Measurements from ENCODE around the gene MID2.
"Not testable (repeated sequence)": the region's sequence is repeated elsewhere in the genome, so short reads cannot be mapped to it uniquely, and the experiment has no call there.

The MID2 gene

GRCh38 chrX:107804427-107804826 lies 21.2 kb upstream of the MID2 start:
- H3K27ac ChIP-seq (ENCODE audit: poor library complexity, severe bottlenecking): no peak overlapping the region
- H3K4me1 ChIP-seq (ENCODE audit: insufficient read depth, poor library complexity, severe bottlenecking): no peaks in the 10 kb centered on the region
- H3K27me3 ChIP-seq (ENCODE audit: insufficient read depth, poor library complexity, severe bottlenecking): no peaks in the 10 kb centered on the region
- DNase-seq (ENCODE audit: low spot score): no peak
- H3K9me3 ChIP-seq (ENCODE audit: severe bottlenecking): no peaks in the 10 kb centered on the region
- no peak for ATAC-seq (ENCODE audit: low read depth)
- TF ChIP-seq, protein P1, sequence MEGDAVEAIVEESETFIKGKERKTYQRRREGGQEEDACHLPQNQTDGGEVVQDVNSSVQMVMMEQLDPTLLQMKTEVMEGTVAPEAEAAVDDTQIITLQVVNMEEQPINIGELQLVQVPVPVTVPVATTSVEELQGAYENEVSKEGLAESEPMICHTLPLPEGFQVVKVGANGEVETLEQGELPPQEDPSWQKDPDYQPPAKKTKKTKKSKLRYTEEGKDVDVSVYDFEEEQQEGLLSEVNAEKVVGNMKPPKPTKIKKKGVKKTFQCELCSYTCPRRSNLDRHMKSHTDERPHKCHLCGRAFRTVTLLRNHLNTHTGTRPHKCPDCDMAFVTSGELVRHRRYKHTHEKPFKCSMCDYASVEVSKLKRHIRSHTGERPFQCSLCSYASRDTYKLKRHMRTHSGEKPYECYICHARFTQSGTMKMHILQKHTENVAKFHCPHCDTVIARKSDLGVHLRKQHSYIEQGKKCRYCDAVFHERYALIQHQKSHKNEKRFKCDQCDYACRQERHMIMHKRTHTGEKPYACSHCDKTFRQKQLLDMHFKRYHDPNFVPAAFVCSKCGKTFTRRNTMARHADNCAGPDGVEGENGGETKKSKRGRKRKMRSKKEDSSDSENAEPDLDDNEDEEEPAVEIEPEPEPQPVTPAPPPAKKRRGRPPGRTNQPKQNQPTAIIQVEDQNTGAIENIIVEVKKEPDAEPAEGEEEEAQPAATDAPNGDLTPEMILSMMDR (IDR thresholded peaks at IDR 0.05; ENCODE audit: poor library complexity, severe bottlenecking): no peak
- H3K36me3 ChIP-seq (ENCODE audit: low read depth): no peaks in the 10 kb centered on the region
- H3K4me3 ChIP-seq (ENCODE audit: severe bottlenecking): no peak overlapping the region

DNA sequence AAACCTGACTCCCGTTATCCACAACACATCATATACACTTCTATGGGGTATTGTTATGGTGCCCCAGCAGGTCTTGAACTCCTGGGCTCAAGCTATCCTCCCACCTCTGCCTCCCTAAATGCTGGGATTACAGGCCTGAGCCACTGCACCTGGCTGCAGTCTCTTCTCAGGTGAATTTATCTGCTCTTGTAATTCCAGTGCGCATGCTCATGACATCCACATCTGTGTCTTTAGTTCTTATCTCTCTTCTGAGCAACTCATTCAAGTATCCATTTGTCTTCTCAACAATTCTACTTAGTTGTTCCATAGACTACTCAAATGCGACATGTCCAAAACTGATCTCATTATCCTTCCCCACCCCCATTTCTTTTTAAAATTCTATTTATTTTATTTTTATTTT lies 20.5 kb upstream of the MID2 start:
- H3K27me3 ChIP-seq (ENCODE audit: insufficient read depth, poor library complexity, severe bottlenecking): no peaks in the 10 kb centered on the region
- no peaks in the 10 kb centered on the region for H3K9me3 ChIP-seq (ENCODE audit: severe bottlenecking)
- H3K4me1 ChIP-seq (ENCODE audit: insufficient read depth, poor library complexity, severe bottlenecking): no peaks in the 10 kb centered on the region
- ATAC-seq (ENCODE audit: low read depth): no peak
- TF ChIP-seq, protein P1 (IDR thresholded peaks at IDR 0.05; ENCODE audit: poor library complexity, severe bottlenecking): no peak
- H3K4me3 ChIP-seq (ENCODE audit: severe bottlenecking): no peak overlapping the region
- DNase-seq (ENCODE audit: low spot score): no peak
- no peak overlapping the region for H3K27ac ChIP-seq (ENCODE audit: poor library complexity, severe bottlenecking)
- H3K36me3 ChIP-seq (ENCODE audit: low read depth): no peaks in the 10 kb centered on the region

DNA sequence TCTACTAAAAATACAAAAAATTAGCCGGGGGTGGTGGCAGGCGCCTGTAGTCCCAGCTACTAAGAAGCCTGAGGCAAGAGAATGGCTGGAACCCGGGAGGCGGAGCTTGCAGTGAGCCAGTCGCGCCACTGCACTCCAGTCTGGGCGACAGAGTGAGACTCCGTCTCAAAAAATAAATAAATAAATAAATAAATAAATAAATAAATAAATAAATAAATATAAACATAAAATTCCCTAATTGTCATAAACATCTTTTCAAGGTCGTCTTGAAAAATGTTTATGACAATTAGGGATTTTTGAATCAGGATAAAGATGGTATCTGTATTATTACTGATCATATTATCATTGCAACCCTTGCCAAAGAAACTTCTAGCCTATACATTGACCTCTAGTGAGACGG lies 15.6 kb upstream of the MID2 start:
- not testable (repeated sequence) for H3K27ac ChIP-seq (ENCODE audit: poor library complexity, severe bottlenecking); H3K27me3 ChIP-seq (ENCODE audit: insufficient read depth, poor library complexity, severe bottlenecking); DNase-seq (ENCODE audit: low spot score); H3K36me3 ChIP-seq (ENCODE audit: low read depth); ATAC-seq (ENCODE audit: low read depth); H3K9me3 ChIP-seq (ENCODE audit: severe bottlenecking); H3K4me3 ChIP-seq (ENCODE audit: severe bottlenecking); H3K4me1 ChIP-seq (ENCODE audit: insufficient read depth, poor library complexity, severe bottlenecking)

GRCh38 chrX:107818900-107819521 lies 6.7 kb upstream of the MID2 start:
- ATAC-seq (ENCODE audit: low read depth): no peak
- TF ChIP-seq, protein P1 (IDR thresholded peaks at IDR 0.05; ENCODE audit: poor library complexity, severe bottlenecking): no peak
- Histone ChIP-seq H3K4me3 (ENCODE audit: severe bottlenecking) (no peak overlapping the region), H3K27ac (ENCODE audit: poor library complexity, severe bottlenecking) (no peak overlapping the region), H3K27me3 (ENCODE audit: insufficient read depth, poor library complexity, severe bottlenecking) (no peaks in the 10 kb centered on the region), H3K9me3 (ENCODE audit: severe bottlenecking) (peaks cover 2% of the 10 kb centered on the region), H3K36me3 (ENCODE audit: low read depth) (no peaks in the 10 kb centered on the region), H3K4me1 (ENCODE audit: insufficient read depth, poor library complexity, severe bottlenecking) (no peaks in the 10 kb centered on the region)
- DNase-seq (ENCODE audit: low spot score): no peak

DNA sequence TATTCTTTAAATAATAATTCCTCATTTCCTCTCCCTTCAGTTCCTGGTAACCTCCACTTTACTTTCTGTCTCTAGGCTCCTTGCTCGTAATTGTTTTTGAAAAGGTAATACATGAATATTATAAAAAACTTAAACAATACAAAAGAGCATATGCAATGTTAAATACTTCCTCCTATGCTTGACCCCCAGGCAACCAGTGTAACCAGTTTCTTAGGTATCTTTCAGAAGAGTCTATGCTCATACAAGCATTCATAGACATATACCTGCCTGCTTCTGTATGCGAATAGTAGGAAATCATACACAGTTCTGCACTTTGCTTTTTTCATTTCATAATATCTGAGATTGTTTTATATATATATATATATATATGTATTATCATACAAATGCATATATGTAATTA lies 2.6 kb upstream of the MID2 start:
- Histone ChIP-seq H3K4me3 (ENCODE audit: severe bottlenecking) (no peak overlapping the region), H3K27me3 (ENCODE audit: insufficient read depth, poor library complexity, severe bottlenecking) (no peaks in the 10 kb centered on the region)
- no peak for DNase-seq (ENCODE audit: low spot score)

More for the DNA sequence above, 2.6 kb upstream of the MID2 start:
- Histone ChIP-seq H3K36me3 (ENCODE audit: low read depth) (no peaks in the 10 kb centered on the region), H3K4me1 (ENCODE audit: insufficient read depth, poor library complexity, severe bottlenecking) (no peaks in the 10 kb centered on the region), H3K9me3 (ENCODE audit: severe bottlenecking) (peaks cover 2% of the 10 kb centered on the region), H3K27ac (ENCODE audit: poor library complexity, severe bottlenecking) (no peak overlapping the region)
- TF ChIP-seq, protein P1 (IDR thresholded peaks at IDR 0.05; ENCODE audit: poor library complexity, severe bottlenecking): no peak
- no peak for ATAC-seq (ENCODE audit: low read depth)
